ENCODE results near the gene ATP6V1A. TPM values are rescaled to one million over a fixed set of nuclear protein-coding genes. Genes with fewer than 3 reads are reported as not detected.

ATP6V1A gene
- total and polyA plus RNA-seq, 2 experiments from 2014 or later: 62.3 to 87.2 TPM

DNA sequence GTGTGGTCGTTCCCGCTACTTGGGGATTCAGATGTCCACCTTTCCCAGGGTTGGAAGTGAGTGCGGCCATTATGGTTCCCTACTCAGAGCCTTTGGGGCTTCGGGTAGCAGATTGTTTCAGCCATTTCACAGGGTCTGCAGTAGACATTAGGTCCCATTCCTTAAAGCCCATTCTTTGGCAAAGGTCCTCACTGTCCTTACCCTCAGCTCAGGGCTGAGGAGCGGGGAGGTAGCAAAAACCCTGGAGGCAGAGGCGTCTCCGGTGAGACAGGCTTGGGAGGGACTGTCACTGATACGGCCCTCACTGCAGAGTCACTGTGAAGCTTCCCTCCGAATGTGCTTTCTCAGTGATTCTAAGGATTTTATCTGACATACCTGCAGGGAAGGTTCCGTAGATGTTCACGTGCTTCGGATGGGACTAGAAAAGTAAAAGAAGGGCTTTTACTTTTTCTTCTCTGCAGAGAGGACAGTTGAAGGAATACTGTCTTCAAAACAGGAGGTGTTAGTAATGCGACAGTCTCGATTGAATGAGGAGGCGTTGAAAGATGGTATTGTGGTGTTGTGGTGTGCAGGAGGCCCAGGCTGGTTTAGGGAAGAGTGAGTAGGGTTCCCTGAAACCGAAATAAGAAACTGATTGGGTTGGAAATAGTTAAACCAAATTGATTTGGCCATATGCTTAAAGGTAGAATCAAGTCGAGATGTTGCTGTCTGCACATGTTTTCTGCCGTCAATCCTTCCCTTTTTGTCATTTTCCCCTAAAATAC, 630 bp downstream of the ATP6V1A start:
- no peaks in the 10 kb centered on the region for H3K27me3 ChIP-seq
- 4% methylated on average over 18 of the region's 18 CpGs for WGBS (ENCODE audit: low lambda C conversion rate, missing lambda C conversion rate)
- DNase-seq (ENCODE audit: low spot score): peak; percentile 33
- H3K9me3 ChIP-seq (ENCODE audit: low read depth): no peaks in the 10 kb centered on the region
- peaks cover 75% of the 10 kb centered on the region for H3K79me2 ChIP-seq
- H3K9me2 ChIP-seq (replicated peaks; ENCODE audit: insufficient read depth): no peaks in the 10 kb centered on the region
- H3K27ac ChIP-seq: peak overlapping the region; percentile 96
- peak overlapping the region; percentile 25 for H3K4me3 ChIP-seq
- peak overlapping the region; percentile 71 for H3K4me2 ChIP-seq
- TF ChIP-seq, protein P1, sequence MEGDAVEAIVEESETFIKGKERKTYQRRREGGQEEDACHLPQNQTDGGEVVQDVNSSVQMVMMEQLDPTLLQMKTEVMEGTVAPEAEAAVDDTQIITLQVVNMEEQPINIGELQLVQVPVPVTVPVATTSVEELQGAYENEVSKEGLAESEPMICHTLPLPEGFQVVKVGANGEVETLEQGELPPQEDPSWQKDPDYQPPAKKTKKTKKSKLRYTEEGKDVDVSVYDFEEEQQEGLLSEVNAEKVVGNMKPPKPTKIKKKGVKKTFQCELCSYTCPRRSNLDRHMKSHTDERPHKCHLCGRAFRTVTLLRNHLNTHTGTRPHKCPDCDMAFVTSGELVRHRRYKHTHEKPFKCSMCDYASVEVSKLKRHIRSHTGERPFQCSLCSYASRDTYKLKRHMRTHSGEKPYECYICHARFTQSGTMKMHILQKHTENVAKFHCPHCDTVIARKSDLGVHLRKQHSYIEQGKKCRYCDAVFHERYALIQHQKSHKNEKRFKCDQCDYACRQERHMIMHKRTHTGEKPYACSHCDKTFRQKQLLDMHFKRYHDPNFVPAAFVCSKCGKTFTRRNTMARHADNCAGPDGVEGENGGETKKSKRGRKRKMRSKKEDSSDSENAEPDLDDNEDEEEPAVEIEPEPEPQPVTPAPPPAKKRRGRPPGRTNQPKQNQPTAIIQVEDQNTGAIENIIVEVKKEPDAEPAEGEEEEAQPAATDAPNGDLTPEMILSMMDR (IDR thresholded peaks at IDR 0.05; ENCODE audit: poor library complexity): no peak
- no peak for TF ChIP-seq EZH2 (IDR thresholded peaks at IDR 0.05; ENCODE audit: borderline replicate concordance)
- no peak for TF ChIP-seq EZH2phosphoT487 (IDR thresholded peaks at IDR 0.05; ENCODE audit: low read depth, severe bottlenecking, unreplicated experiment)
- peaks cover 29% of the 10 kb centered on the region for H3K4me1 ChIP-seq (ENCODE audit: insufficient read depth)
- no peaks in the 10 kb centered on the region for H3K36me3 ChIP-seq (replicated peaks; ENCODE audit: insufficient read depth, low read depth)
- peaks cover 20% of the 10 kb centered on the region for H4K20me1 ChIP-seq (ENCODE audit: insufficient read depth, poor library complexity, severe bottlenecking)
- peak overlapping the region; percentile 51 for H2AFZ ChIP-seq

DNA sequence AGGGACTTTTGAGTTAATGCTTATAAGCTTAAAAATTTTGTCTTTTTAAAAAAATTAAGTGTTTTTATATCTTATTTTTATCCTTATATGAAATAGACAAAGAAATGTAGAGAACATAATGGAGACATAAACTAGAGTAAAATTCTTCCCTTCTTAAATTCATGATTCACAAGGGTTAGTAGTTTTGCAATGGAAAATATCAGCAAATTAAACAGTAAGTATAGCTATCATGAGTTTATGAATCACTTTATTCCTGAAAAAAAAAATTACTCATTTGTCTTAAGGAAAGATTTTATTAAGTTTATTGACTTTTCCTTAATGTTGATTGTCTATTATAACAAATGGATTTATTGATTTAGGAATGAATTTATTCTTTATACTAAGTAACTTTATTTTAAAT, 4.3 kb downstream of the ATP6V1A start:
- H2AFZ ChIP-seq: no peak overlapping the region
- no peaks in the 10 kb centered on the region for H4K20me1 ChIP-seq (ENCODE audit: insufficient read depth, poor library complexity, severe bottlenecking)
- DNase-seq (ENCODE audit: low spot score): no peak
- H3K27me3 ChIP-seq: no peaks in the 10 kb centered on the region
- no peaks in the 10 kb centered on the region for H3K36me3 ChIP-seq (replicated peaks; ENCODE audit: insufficient read depth, low read depth)
- no peak overlapping the region for H3K4me2 ChIP-seq
- TF ChIP-seq EZH2phosphoT487 (IDR thresholded peaks at IDR 0.05; ENCODE audit: low read depth, severe bottlenecking, unreplicated experiment) (no peak), EZH2 (IDR thresholded peaks at IDR 0.05; ENCODE audit: borderline replicate concordance) (no peak)
- TF ChIP-seq, protein P1 (IDR thresholded peaks at IDR 0.05; ENCODE audit: poor library complexity): no peak
- H3K9me2 ChIP-seq (replicated peaks; ENCODE audit: insufficient read depth): no peaks in the 10 kb centered on the region
- H3K4me3 ChIP-seq: no peak overlapping the region
- no peak overlapping the region for H3K27ac ChIP-seq
- no peaks in the 10 kb centered on the region for H3K9me3 ChIP-seq (ENCODE audit: low read depth)
- H3K79me2 ChIP-seq: peaks cover 84% of the 10 kb centered on the region
- peaks cover 11% of the 10 kb centered on the region for H3K4me1 ChIP-seq (ENCODE audit: insufficient read depth)

DNA sequence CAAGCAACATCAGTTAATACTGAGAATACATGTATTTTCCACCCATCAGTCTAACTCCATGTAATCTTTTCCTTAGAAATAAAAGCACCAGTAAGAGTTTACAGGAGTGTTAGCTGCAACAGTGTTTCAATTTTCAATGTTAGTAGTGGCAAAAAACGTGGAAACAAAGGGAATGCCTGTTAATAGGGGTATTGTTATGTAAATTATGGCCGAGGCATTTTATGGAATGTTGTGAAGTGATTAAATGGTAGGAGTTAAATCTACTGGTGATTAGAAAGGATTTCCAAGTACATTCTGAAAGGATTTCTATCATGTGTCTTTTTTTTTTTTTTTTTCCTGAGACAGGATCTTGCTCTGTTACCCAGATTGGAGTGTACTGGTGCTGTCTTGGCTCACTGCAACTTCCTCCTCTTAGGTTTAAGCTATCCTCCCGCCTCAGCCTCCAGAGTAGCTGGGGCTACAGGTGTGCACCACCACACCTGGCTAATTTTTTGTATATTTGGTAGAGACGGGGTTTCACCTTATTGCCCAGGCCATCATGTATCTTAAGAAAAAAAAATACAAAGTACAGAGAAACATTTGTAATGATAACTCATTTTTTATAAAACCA, 6.6 kb downstream of the ATP6V1A start:
- H3K36me3 ChIP-seq (replicated peaks; ENCODE audit: insufficient read depth, low read depth): no peaks in the 10 kb centered on the region
- no peak overlapping the region for H3K4me2 ChIP-seq
- H3K79me2 ChIP-seq: peaks cover 91% of the 10 kb centered on the region
- no peak overlapping the region for H3K4me3 ChIP-seq
- H2AFZ ChIP-seq: no peak overlapping the region
- H3K9me2 ChIP-seq (replicated peaks; ENCODE audit: insufficient read depth): no peaks in the 10 kb centered on the region
- DNase-seq (ENCODE audit: low spot score): no peak
- H3K9me3 ChIP-seq (ENCODE audit: low read depth): no peaks in the 10 kb centered on the region
- no peaks in the 10 kb centered on the region for H3K27me3 ChIP-seq
- H3K4me1 ChIP-seq (ENCODE audit: insufficient read depth): peaks cover 4% of the 10 kb centered on the region
- no peak overlapping the region for H3K27ac ChIP-seq
- no peaks in the 10 kb centered on the region for H4K20me1 ChIP-seq (ENCODE audit: insufficient read depth, poor library complexity, severe bottlenecking)
- no peak for TF ChIP-seq EZH2phosphoT487 (IDR thresholded peaks at IDR 0.05; ENCODE audit: low read depth, severe bottlenecking, unreplicated experiment)
- no peak for TF ChIP-seq EZH2 (IDR thresholded peaks at IDR 0.05; ENCODE audit: borderline replicate concordance)
- TF ChIP-seq, protein P1 (IDR thresholded peaks at IDR 0.05; ENCODE audit: poor library complexity): no peak
- 64% methylated on average over 4 of the region's 4 CpGs for WGBS (ENCODE audit: low lambda C conversion rate, missing lambda C conversion rate)
